ENCODE results near the gene MUC6.

The MUC6 gene

GRCh38 chr11:973237-973636, 63.3 kb downstream of the MUC6 start:
- DNase-seq (ENCODE audit: low read depth), result no peak
- no peak for TF ChIP-seq CTCF (IDR thresholded peaks at IDR 0.05; ENCODE audit: control insufficient read depth, insufficient read depth, low read depth, low read length, missing control alignments)
- H3K4me3 ChIP-seq (ENCODE audit: control insufficient read depth, low read depth, low read length), result no peak overlapping the region

- TF ChIP-seq CTCF (IDR thresholded peaks at IDR 0.05; ENCODE audit: control insufficient read depth, insufficient read depth, low read depth, low read length, missing control alignments), result no peak
- DNase-seq (ENCODE audit: low read depth), result no peak
- H3K4me3 ChIP-seq (ENCODE audit: control insufficient read depth, low read depth, low read length), result no peak overlapping the region
Observed at GRCh38 chr11:972523-973211, 63.9 kb downstream of the MUC6 start.

GRCh38 chr11:971731-972365, 64.7 kb downstream of the MUC6 start:
- TF ChIP-seq CTCF (IDR thresholded peaks at IDR 0.05; ENCODE audit: control insufficient read depth, insufficient read depth, low read depth, low read length, missing control alignments), result no peak
- DNase-seq (ENCODE audit: low read depth), result no peak

GRCh38 chr11:971092-971690, 65.3 kb downstream of the MUC6 start:
- TF ChIP-seq CTCF (IDR thresholded peaks at IDR 0.05; ENCODE audit: control insufficient read depth, insufficient read depth, low read depth, low read length, missing control alignments), result no peak
- H3K4me3 ChIP-seq (ENCODE audit: control insufficient read depth, low read depth, low read length), result no peak overlapping the region
- DNase-seq (ENCODE audit: low read depth), result no peak

More at GRCh38 chr11:971731-972365, 64.7 kb downstream of the MUC6 start:
- no peak overlapping the region for H3K4me3 ChIP-seq (ENCODE audit: control insufficient read depth, low read depth, low read length)

- DNase-seq (ENCODE audit: low read depth), result no peak
- TF ChIP-seq CTCF (IDR thresholded peaks at IDR 0.05; ENCODE audit: control insufficient read depth, insufficient read depth, low read depth, low read length, missing control alignments), result no peak
- H3K4me3 ChIP-seq (ENCODE audit: control insufficient read depth, low read depth, low read length), result no peak overlapping the region
Observed at GRCh38 chr11:970319-970871, 66.1 kb downstream of the MUC6 start.

GRCh38 chr11:969651-970205, 66.8 kb downstream of the MUC6 start:
- H3K4me3 ChIP-seq (ENCODE audit: control insufficient read depth, low read depth, low read length), result no peak overlapping the region

More at GRCh38 chr11:969651-970205, 66.8 kb downstream of the MUC6 start:
- no peak for DNase-seq (ENCODE audit: low read depth)
- no peak for TF ChIP-seq CTCF (IDR thresholded peaks at IDR 0.05; ENCODE audit: control insufficient read depth, insufficient read depth, low read depth, low read length, missing control alignments)

Measured in AG09309 (cell line).